H1 (cell line): ENCODE data around the gene PHKG2. TPM values are rescaled to one million over a fixed set of nuclear protein-coding genes. Genes with fewer than 3 reads are reported as not detected.

Experiments used
- CTCF ChIA-PET: fragments of 300-600 bp; sonication (Branson Sonifier 250); formaldehyde crosslinking; loops from one replicate; lab custom pipeline; 2021; ENCODE audit not compliant: partially characterized antibody; lab: Charles Lee
- POLR2A ChIA-PET: fragments of 300-600 bp; sonication (Branson Sonifier 250); formaldehyde crosslinking; loops from one replicate; lab custom pipeline; 2021; ENCODE audit warnings: inconsistent platforms; ENCODE audit not compliant: partially characterized antibody; lab: Charles Lee
- DNase-seq, 2 experiments: peaks; one replicate each; pipeline versions ENCODE4 v3.0.0 to v3.0.0-alpha.2; 2010 to 2022; ENCODE audit warnings: low spot score in 2 of 2, low read depth in 1 of 2, mixed read lengths in 1 of 2
- FAIRE-seq: peaks from 2 replicates; lab custom pipeline; 2011; peaks lifted over from hg19 to GRCh38; lab: Jason Lieb, UNC
- H2AFZ ChIP-seq: 2 replicates; pipeline ENCODE4 v1.8.1; 2012; ENCODE audit warnings: low read length, inconsistent platforms
- H2AK5ac ChIP-seq: 2 replicates; pipeline ENCODE4 v1.6.1; 2013; ENCODE audit warnings: low read depth, low read length
- H2BK120ac ChIP-seq: replicated peaks from 2 replicates; pipeline ENCODE3; 2013; ENCODE audit warnings: low read depth, low read length, inconsistent platforms
- H2BK12ac ChIP-seq: 2 replicates; pipeline ENCODE4 v1.6.1; 2013; ENCODE audit warnings: low read depth, low read length
- H2BK15ac ChIP-seq: 2 replicates; pipeline ENCODE4 v1.6.1; 2013; ENCODE audit warnings: low read length
- H2BK20ac ChIP-seq: 2 replicates; pipeline ENCODE4 v1.6.1; 2013; ENCODE audit warnings: low read length
- H2BK5ac ChIP-seq: 2 replicates; pipeline ENCODE4 v1.6.1; 2013; ENCODE audit warnings: low read depth, low read length
- H3K14ac ChIP-seq: 2 replicates; pipeline ENCODE4 v1.6.1; 2013; ENCODE audit warnings: inconsistent platforms; ENCODE audit not compliant: insufficient read length
- H3K18ac ChIP-seq: 2 replicates; pipeline ENCODE4 v1.6.1; 2013; ENCODE audit warnings: low read length; ENCODE audit errors: extremely low read depth
- H3K23ac ChIP-seq: 2 replicates; pipeline ENCODE4 v1.6.1; 2013; ENCODE audit warnings: inconsistent platforms; ENCODE audit not compliant: insufficient read length
- H3K23me2 ChIP-seq: 2 replicates; pipeline ENCODE4 v1.6.1; 2013; ENCODE audit warnings: low read depth, low read length
- H3K27ac ChIP-seq: 2 replicates; pipeline ENCODE4 v1.6.1; 2011; ENCODE audit warnings: low read depth, low read length, inconsistent platforms
- H3K27me3 ChIP-seq, 4 experiments: replicated peaks in 1 of 4; 1 replicate in 1 of 4; 2 replicates in 3 of 4; pipeline versions ENCODE4 v1.6.1 to v1.8.1; 2011 to 2013; ENCODE audit warnings: low read length in 3 of 4, mild to moderate bottlenecking in 3 of 4, inconsistent platforms in 2 of 4, mixed read lengths in 2 of 4, moderate library complexity in 1 of 4; ENCODE audit not compliant: control insufficient read depth in 3 of 4, insufficient read depth in 3 of 4; ENCODE audit errors: extremely low read depth in 1 of 4
- H3K36me3 ChIP-seq, 4 experiments: 2 replicates each; pipeline versions ENCODE4 v1.6.1 to v1.8.1; 2011 to 2013; ENCODE audit warnings: mild to moderate bottlenecking in 4 of 4, low read length in 3 of 4, moderate library complexity in 2 of 4, control low read depth in 1 of 4, inconsistent platforms in 1 of 4; ENCODE audit not compliant: insufficient read depth in 4 of 4, control insufficient read depth in 2 of 4
- H3K4ac ChIP-seq: replicated peaks from 2 replicates; pipeline ENCODE3; 2013; ENCODE audit warnings: low read length, low read depth, mixed read lengths, inconsistent platforms; ENCODE audit not compliant: insufficient read length
- H3K4me1 ChIP-seq, 4 experiments: replicated peaks in 1 of 4; 1 replicate in 1 of 4; 2 replicates in 3 of 4; pipeline versions ENCODE4 v1.6.1 to v1.8.1; 2011 to 2013; ENCODE audit warnings: low read length in 3 of 4, inconsistent platforms in 2 of 4, mixed read lengths in 1 of 4; ENCODE audit not compliant: insufficient read depth in 4 of 4, control insufficient read depth in 3 of 4
- H3K4me2 ChIP-seq, 2 experiments: 2 replicates each; pipeline versions ENCODE4 v1.6.1 to v1.8.1; 2011 to 2013; ENCODE audit warnings: low read depth in 2 of 2, low read length in 2 of 2, control low read depth in 1 of 2, inconsistent platforms in 1 of 2, mild to moderate bottlenecking in 1 of 2; ENCODE audit not compliant: insufficient read depth in 1 of 2
- H3K4me3 ChIP-seq, 4 experiments: fragments of 200-600, 300-600 bp in 1 of 4; sonication (generic), shearing (Covaris generic), sonication (Bioruptor Twin) in 1 of 4; 2 replicates each; pipeline versions ENCODE4 v1.5.1 to v1.8.1; 2011 to 2016; ENCODE audit warnings: low read length in 4 of 4, low read depth in 3 of 4, control low read depth in 2 of 4, inconsistent platforms in 2 of 4, mild to moderate bottlenecking in 2 of 4, mixed read lengths in 1 of 4, moderate library complexity in 1 of 4; ENCODE audit not compliant: insufficient read depth in 2 of 4; ENCODE audit errors: extremely low read depth in 1 of 4
- H3K56ac ChIP-seq: replicated peaks from 2 replicates; pipeline ENCODE3; 2013; ENCODE audit warnings: low read depth, mild to moderate bottlenecking, mixed read lengths, low read length, inconsistent platforms; ENCODE audit not compliant: insufficient read length
- H3K79me1 ChIP-seq: 2 replicates; pipeline ENCODE4 v1.6.1; 2013; ENCODE audit warnings: low read depth, low read length, control low read depth
- H3K79me2 ChIP-seq, 2 experiments: 2 replicates each; pipeline versions ENCODE4 v1.6.1 to v1.8.1; 2012 to 2013; ENCODE audit warnings: low read length in 2 of 2, mild to moderate bottlenecking in 2 of 2, inconsistent platforms in 1 of 2; ENCODE audit not compliant: insufficient read depth in 2 of 2, control insufficient read depth in 1 of 2
- H3K9ac ChIP-seq, 4 experiments: replicated peaks in 1 of 4; 1 replicate in 1 of 4; 2 replicates in 3 of 4; pipeline versions ENCODE4 v1.6.1 to v1.8.1; 2011 to 2013; ENCODE audit warnings: low read depth in 3 of 4, low read length in 3 of 4, control low read depth in 2 of 4, mild to moderate bottlenecking in 2 of 4, moderate library complexity in 2 of 4, inconsistent platforms in 1 of 4; ENCODE audit errors: extremely low read depth in 1 of 4
- H3K9me3 ChIP-seq, 2 experiments: 2 replicates each; pipeline versions ENCODE4 v1.6.1 to v1.8.1; 2012 to 2013; ENCODE audit warnings: mild to moderate bottlenecking in 2 of 2, moderate library complexity in 2 of 2, control low read depth in 1 of 2, inconsistent platforms in 1 of 2, low read depth in 1 of 2, low read length in 1 of 2, mixed read lengths in 1 of 2; ENCODE audit not compliant: insufficient read depth in 2 of 2
- H4K20me1 ChIP-seq, 2 experiments: replicated peaks in 1 of 2; 2 replicates each; pipeline versions ENCODE3 to v1.8.1; 2011 to 2013; ENCODE audit warnings: inconsistent platforms in 2 of 2, low read length in 2 of 2, mild to moderate bottlenecking in 1 of 2; ENCODE audit not compliant: insufficient read depth in 2 of 2, control insufficient read depth in 1 of 2
- H4K5ac ChIP-seq: 2 replicates; pipeline ENCODE4 v1.6.1; 2013; ENCODE audit warnings: low read length, low read depth, mixed read lengths, inconsistent platforms; ENCODE audit not compliant: insufficient read length
- H4K8ac ChIP-seq: 2 replicates; pipeline ENCODE4 v1.8.0; 2013; ENCODE audit warnings: mild to moderate bottlenecking, moderate library complexity, low read length, inconsistent platforms; ENCODE audit not compliant: insufficient read depth; ENCODE audit errors: extremely low read depth
- H4K91ac ChIP-seq: replicated peaks from 2 replicates; pipeline ENCODE3; 2013; ENCODE audit warnings: low read length, mixed read lengths, inconsistent platforms; ENCODE audit not compliant: insufficient read length
- CBX5 ChIP-seq: fragments of 300-800, 300-1000 bp; sonication (generic); IDR thresholded peaks from 2 replicates; pipeline ENCODE4 v1.7.1; 2016; ENCODE audit warnings: antibody characterized with exemption, low read length, low read depth
- CBX8 ChIP-seq: fragments of 300-800, 300-1000 bp; sonication (generic); IDR thresholded peaks from 2 replicates; pipeline ENCODE4 v1.7.1; 2016; ENCODE audit warnings: low read depth, low read length, borderline replicate concordance
- CHD2 ChIP-seq: IDR thresholded peaks from 2 replicates; pipeline ENCODE4 v1.6.1; 2012; ENCODE audit warnings: low read length, improper control_type of control experiment
- JUN ChIP-seq: IDR thresholded peaks from 2 replicates; pipeline ENCODE4 v1.6.1; 2011; ENCODE audit warnings: low read depth, mild to moderate bottlenecking, improper control_type of control experiment, low read length
- KDM1A ChIP-seq: fragments of 200-600, 300-600 bp; sonication (generic); IDR thresholded peaks from 2 replicates; pipeline ENCODE4 v1.7.1; 2016; ENCODE audit warnings: mild to moderate bottlenecking, low read length, borderline replicate concordance
- NANOG ChIP-seq: IDR thresholded peaks from 2 replicates; pipeline ENCODE4 v1.6.1; 2011; ENCODE audit warnings: low read length, low read depth, mild to moderate bottlenecking, inconsistent platforms; ENCODE audit not compliant: insufficient read depth, poor library complexity, severe bottlenecking
- NRF1 ChIP-seq: IDR thresholded peaks from 2 replicates; pipeline ENCODE4 v1.6.1; 2011; ENCODE audit warnings: mild to moderate bottlenecking, low read depth, low read length, improper control_type of control experiment
- PHF8 ChIP-seq: fragments of 200-600 bp; sonication (generic); conservative IDR thresholded peaks from 2 replicates; pipeline ENCODE4 v1.7.1; 2012; ENCODE audit warnings: low read depth, mild to moderate bottlenecking, inconsistent platforms, low read length, moderate library complexity
- SAP30 ChIP-seq: fragments of 300-600 bp; sonication (generic); IDR thresholded peaks from 2 replicates; pipeline ENCODE4 v1.7.1; 2012; ENCODE audit warnings: low read length, moderate library complexity, mild to moderate bottlenecking, inconsistent platforms; ENCODE audit not compliant: insufficient read depth, insufficient replicate concordance
- SP2 ChIP-seq: IDR thresholded peaks from 2 replicates; pipeline ENCODE4 v1.6.1; 2012; ENCODE audit warnings: mild to moderate bottlenecking, low read length, inconsistent platforms
- TAF1 ChIP-seq: IDR thresholded peaks from 2 replicates; pipeline ENCODE4 v1.6.1; 2011; ENCODE audit warnings: mild to moderate bottlenecking, low read depth, low read length
- TEAD4 ChIP-seq: IDR thresholded peaks from 2 replicates; pipeline ENCODE4 v1.6.1; 2012; ENCODE audit warnings: low read depth, low read length, inconsistent platforms, mixed read lengths
- YY1 ChIP-seq: IDR thresholded peaks from 2 replicates; pipeline ENCODE4 v1.6.1; 2011; ENCODE audit warnings: low read depth, mild to moderate bottlenecking, low read length
- WGBS, 2 experiments: shearing (Covaris generic) in 1 of 2; methylation state at CpG; one replicate each; pipeline versions ENCODE4 v1.1.6 to v1.1.7; 2013 to 2015; ENCODE audit warnings: low lambda C conversion rate in 2 of 2, mixed read lengths in 2 of 2, inconsistent platforms in 1 of 2, low coverage in 1 of 2, missing lambda C conversion rate in 1 of 2; ENCODE audit not compliant: insufficient replicate concordance in 2 of 2, insufficient coverage in 1 of 2, insufficient read length in 1 of 2; ENCODE audit errors: extremely low coverage in 1 of 2, missing lambda C conversion rate in 1 of 2; 5-methylcytosine and 5-hydroxymethylcytosine counted together
- polyA plus RNA-seq, 7 experiments: library from polyadenylated mRNA; depleted of rRNA in 3 of 7; stranded (reverse) in 5 of 7; unstranded in 2 of 7; fragments of >200 nt in 5 of 7; fragments of 200-250 nt in 2 of 7; gene quantifications; 1 replicate in 5 of 7; 2 replicates in 1 of 7; 4 replicates in 1 of 7; pipeline versions ENCODE4 v1.2.1 to v1.2.3, GENCODE V29; 2011 to 2013; ENCODE audit warnings: missing spikeins in 2 of 7, mixed read lengths in 2 of 7
- total RNA-seq: library from RNA; stranded (reverse); fragmentation: NEBNext Ultra II Directional; extraction: Animal tissue kit (Norgen Biotek cat#: 25700); gene quantifications from 2 replicates; pipeline ENCODE4 v1.2.1, GENCODE V29; 2021

PHKG2 gene
- total and polyA plus RNA-seq, 2 of the 8 experiments (the other 6 are each of a cell fraction or from before 2014, with no cell fraction given): 36.0 to 53.4 TPM

DNA sequence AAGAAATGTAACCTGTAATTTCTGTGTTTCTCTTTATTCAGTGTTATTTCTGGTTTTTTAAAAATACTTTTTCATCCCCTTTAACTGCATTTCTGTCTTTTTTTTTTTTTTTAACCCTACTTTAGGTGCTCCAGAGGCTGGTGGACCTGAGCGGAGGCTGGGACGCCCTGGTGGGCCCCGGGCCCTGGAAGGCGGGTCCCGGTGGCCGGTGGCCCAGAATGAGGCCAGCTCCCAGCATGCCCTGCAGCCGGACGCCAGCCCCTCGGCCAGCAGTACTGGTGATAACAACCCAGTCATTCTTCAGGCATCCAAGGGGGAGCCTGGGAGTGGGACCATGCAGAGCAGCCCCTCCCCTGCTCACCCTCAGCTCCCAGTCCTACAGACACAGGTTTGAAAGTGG is 47.7 kb upstream of the PHKG2 start:
- H3K4me2 ChIP-seq: peak overlapping the region in 1 of 2 experiments; percentile 77; a peak in 1 of 4 replicates
- no peak overlapping the region for H4K91ac ChIP-seq
- H3K4me3 ChIP-seq: no peak overlapping the region
- POLR2A ChIA-PET: interaction anchor here (0.9 to 4.7 kb wide), 5 partner anchors 10 to 86 kb away, joined by 3 to 26 read pairs (median 21); partner anchors contain the start of gene PHKG2
- peaks cover 5% of the 10 kb centered on the region for H3K23me2 ChIP-seq
- peaks cover 0 to 4% (median 3%) of the 10 kb centered on the region in 4 experiments; a peak in 5 of 7 replicates for H3K4me1 ChIP-seq
- no peak overlapping the region for H2AK5ac ChIP-seq
- peaks cover 12 to 34% (median 29%) of the 10 kb centered on the region in 4 experiments for H3K36me3 ChIP-seq
- H3K14ac ChIP-seq: no peak overlapping the region
- no peak overlapping the region for H4K8ac ChIP-seq
- H4K20me1 ChIP-seq: peaks cover 5 to 14% of the 10 kb centered on the region in 2 experiments
- H2BK20ac ChIP-seq: no peak overlapping the region
- peaks cover 0 to 27% of the 10 kb centered on the region in 2 experiments; a peak in 3 of 4 replicates for H3K79me2 ChIP-seq
- no peak overlapping the region for H2AFZ ChIP-seq
- no peak overlapping the region for H2BK5ac ChIP-seq
- no peak overlapping the region for H3K9ac ChIP-seq
- H3K27me3 ChIP-seq: peaks cover 0 to 16% (median 10%) of the 10 kb centered on the region in 4 experiments; a peak in 6 of 7 replicates
- CTCF ChIA-PET: interaction anchor here (1.6 kb wide), 1 partner anchor 18 kb away, joined by 4 read pairs; no protein-coding TSS in a partner anchor
- no peak overlapping the region for H3K18ac ChIP-seq
- H2BK12ac ChIP-seq: no peak overlapping the region
- H3K9me3 ChIP-seq: no peaks in the 10 kb centered on the region
- no peak overlapping the region for H4K5ac ChIP-seq
- H2BK15ac ChIP-seq: no peak overlapping the region
- WGBS, 2 experiments: 94% methylated on average over 9 of the region's 9 CpGs; no CpG with 5 or more reads in 1 of the 2 experiments
- no peak overlapping the region for H3K27ac ChIP-seq
- H3K56ac ChIP-seq: no peak overlapping the region
- no peak overlapping the region for H3K23ac ChIP-seq
- DNase-seq (no peak), FAIRE-seq (no peak)
- H2BK120ac ChIP-seq: no peak overlapping the region
- no peak overlapping the region for H3K4ac ChIP-seq
- peaks cover 6% of the 10 kb centered on the region; the same call in 1 of the 2 replicates for H3K79me1 ChIP-seq
- TF ChIP-seq NANOG: no peak
- TF ChIP-seq KDM1A: no peak
- no peak for TF ChIP-seq CHD2
- no peak for TF ChIP-seq JUN
- TF ChIP-seq NRF1: no peak
- no peak for TF ChIP-seq YY1
- TF ChIP-seq CBX5: no peak
- no peak for TF ChIP-seq TAF1
- TF ChIP-seq TEAD4: no peak
- no peak for TF ChIP-seq SP2
- TF ChIP-seq PHF8: no peak
- no peak for TF ChIP-seq CBX8
- TF ChIP-seq SAP30: no peak
